SK-N-SH (cell line): Measurements from ENCODE around the gene SMIM5.

Experiments used
- CTCF ChIP-seq: fragments of 200-600 bp; sonication (generic); IDR thresholded peaks from 2 replicates; pipeline ENCODE4 v1.6.1; 2017; ENCODE audit warnings: antibody characterized with exemption, mild to moderate bottlenecking, moderate library complexity
- ELF1 ChIP-seq: IDR thresholded peaks from 2 replicates; pipeline ENCODE4 v1.4.0; 2012
- REST ChIP-seq: IDR thresholded peaks from 2 replicates; pipeline ENCODE4 v1.6.1; 2012; ENCODE audit warnings: mild to moderate bottlenecking, low read depth, low read length, moderate library complexity

- TF ChIP-seq CTCF, result no peak
- TF ChIP-seq REST, result no peak
- no peak for TF ChIP-seq ELF1
Observed at GRCh38 chr17:75617218-75617617, 16.0 kb upstream of the SMIM5 start.
